ENCODE data around the gene KCNJ4. TPM values are rescaled to one million over a fixed set of nuclear protein-coding genes. Genes with fewer than 3 reads are reported as not detected.

The KCNJ4 gene
- total RNA-seq, result not detected in 2 replicates

DNA sequence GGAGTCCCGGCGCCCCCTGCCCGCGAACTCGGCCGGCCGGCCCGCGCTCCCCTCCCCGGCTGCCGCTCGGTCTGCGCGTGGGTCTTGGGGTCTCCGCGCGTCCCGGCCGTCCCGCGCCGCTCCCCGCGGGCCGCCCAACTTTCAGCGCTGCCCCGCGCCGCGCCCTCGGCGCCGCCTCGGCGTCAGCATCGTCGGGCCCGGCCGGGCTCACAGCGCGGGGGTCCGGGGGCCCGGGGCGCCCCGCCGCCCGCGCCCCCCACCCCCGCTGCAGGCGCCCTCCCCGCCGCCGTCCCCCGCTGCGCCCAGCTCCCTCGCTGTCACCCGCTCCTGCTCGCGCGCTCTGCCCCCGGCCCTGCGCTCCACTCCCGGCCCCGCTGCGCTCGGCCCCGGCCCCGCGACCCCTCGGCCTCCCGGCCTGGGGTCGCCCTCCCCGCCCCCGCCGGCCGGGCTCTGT is at the start of gene KCNJ4:
Gene KCNJ4 (minus strand): TSS at position 124 of the 454 bp plus-strand sequence. CDS start 27,067 bp downstream, outside the sequence.

GRCh38 chr22:38467904-38468442 is 13.0 kb upstream of the KCNJ4 start, which contains the start of gene KDELR3:
KDELR3 (plus strand) TSS chr22:38468096; CDS start chr22:38468234, 138 bp downstream.

Other genes starting within 250 kb of the KCNJ4 start
- gene TMEM184B, start 182.2 kb downstream of the KCNJ4 start, total RNA-seq, result 37.4 and 42.4 TPM in 2 replicates
- 138 and 160 TPM in 2 replicates for gene CSNK1E, start 137.8 kb downstream of the KCNJ4 start, total RNA-seq
- 123 and 124 TPM in 2 replicates for gene KDELR3, start 12.9 kb upstream of the KCNJ4 start, total RNA-seq
- 574 and 711 TPM in 2 replicates for gene DDX17, start 51.1 kb upstream of the KCNJ4 start, total RNA-seq
- 5.2 and 7.2 TPM in 2 replicates for gene DMC1, start 115.0 kb upstream of the KCNJ4 start, total RNA-seq
- 1.9 and 2.3 TPM in 2 replicates for gene FAM227A, start 201.2 kb upstream of the KCNJ4 start, total RNA-seq
- 12.5 and 13.0 TPM in 2 replicates for gene CBY1, start 201.4 kb upstream of the KCNJ4 start, total RNA-seq
- 40.2 and 44.9 TPM in 2 replicates for gene TOMM22, start 226.8 kb upstream of the KCNJ4 start, total RNA-seq
- 66.1 and 72.2 TPM in 2 replicates for gene JOSD1, start 245.7 kb upstream of the KCNJ4 start, total RNA-seq